ENCODE data around the gene TTC39A. TPM values are rescaled to one million over a fixed set of nuclear protein-coding genes. Genes with fewer than 3 reads are reported as not detected.

The TTC39A gene
- 10 to 100 TPM; 14.5 to 29.2 (median 23.5) TPM for total RNA-seq
- 10 to 100 TPM in 1 of 2 donors, 1 to 10 TPM in 1; 8.4 to 16.0 TPM for polyA plus RNA-seq
- long read RNA-seq, donor 1, partial matches to known transcripts = 5 of 30 reads
- long read RNA-seq, donor 1, other reads (novel, unspliced or antisense) = 25 of 30 reads
- long read RNA-seq, donor 2, partial matches to known transcripts = 9 of 62 reads
- long read RNA-seq, donor 2, other reads (novel, unspliced or antisense) = 52 of 62 reads
- long read RNA-seq, donor 3, partial matches to known transcripts = 4 of 32 reads
- long read RNA-seq, donor 3, other reads (novel, unspliced or antisense) = 26 of 32 reads

DNA sequence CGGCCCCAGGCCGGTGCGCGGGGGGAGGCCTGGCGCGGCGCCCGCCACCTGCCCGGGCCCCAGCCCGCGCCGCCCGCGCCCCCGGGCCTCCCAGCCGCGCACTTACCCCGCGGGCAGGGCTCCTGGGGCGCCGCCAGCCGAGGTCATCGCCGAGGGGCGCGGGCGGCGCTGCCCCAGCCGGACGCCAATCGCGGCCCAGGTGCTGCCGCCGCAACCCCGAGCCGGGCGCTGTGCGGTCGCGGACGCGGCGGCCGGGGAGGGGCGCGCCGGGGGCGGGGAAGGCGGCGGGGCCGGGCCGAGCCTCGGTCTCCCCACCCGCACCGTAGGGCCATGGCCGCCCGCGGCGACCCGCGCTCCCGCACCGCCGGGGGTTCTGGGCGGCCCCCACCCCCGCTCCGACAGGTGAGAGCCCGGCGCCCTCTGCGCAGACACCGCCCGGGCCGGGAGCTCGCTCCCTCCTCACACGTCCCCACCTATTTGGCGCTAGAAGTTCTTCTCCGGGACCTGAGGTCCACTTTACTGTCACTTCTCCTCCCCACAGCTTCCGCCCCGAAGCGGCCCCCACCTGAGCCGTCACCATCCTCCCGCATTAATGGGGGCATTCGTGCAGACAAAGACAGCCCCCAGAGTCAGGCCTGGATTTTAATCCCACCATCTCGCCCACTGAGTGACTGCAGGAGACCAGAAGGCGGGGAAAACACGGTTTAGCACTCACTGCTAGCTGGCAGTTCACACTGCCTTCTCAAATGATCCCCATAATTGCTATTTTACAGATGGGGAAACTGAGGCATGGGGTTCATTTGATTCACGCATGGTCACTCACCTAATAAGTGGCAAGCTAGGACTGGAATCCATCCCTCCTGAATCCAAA lies at the start of gene TTC39A:
Gene TTC39A (minus strand): TSS at position 232 of the 871 bp plus-strand sequence. CDS start 85 bp downstream, at position 147.
- no peaks in the 10 kb centered on the region for H3K36me3 ChIP-seq
- no peak for ATAC-seq
- TF ChIP-seq, protein P1, sequence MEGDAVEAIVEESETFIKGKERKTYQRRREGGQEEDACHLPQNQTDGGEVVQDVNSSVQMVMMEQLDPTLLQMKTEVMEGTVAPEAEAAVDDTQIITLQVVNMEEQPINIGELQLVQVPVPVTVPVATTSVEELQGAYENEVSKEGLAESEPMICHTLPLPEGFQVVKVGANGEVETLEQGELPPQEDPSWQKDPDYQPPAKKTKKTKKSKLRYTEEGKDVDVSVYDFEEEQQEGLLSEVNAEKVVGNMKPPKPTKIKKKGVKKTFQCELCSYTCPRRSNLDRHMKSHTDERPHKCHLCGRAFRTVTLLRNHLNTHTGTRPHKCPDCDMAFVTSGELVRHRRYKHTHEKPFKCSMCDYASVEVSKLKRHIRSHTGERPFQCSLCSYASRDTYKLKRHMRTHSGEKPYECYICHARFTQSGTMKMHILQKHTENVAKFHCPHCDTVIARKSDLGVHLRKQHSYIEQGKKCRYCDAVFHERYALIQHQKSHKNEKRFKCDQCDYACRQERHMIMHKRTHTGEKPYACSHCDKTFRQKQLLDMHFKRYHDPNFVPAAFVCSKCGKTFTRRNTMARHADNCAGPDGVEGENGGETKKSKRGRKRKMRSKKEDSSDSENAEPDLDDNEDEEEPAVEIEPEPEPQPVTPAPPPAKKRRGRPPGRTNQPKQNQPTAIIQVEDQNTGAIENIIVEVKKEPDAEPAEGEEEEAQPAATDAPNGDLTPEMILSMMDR (IDR thresholded peaks at IDR 0.05) = no peak
- no peak for TF ChIP-seq POLR2A (IDR thresholded peaks at IDR 0.05)
- peak within 1 kb of the TSS; percentile 16 to 69 (median 56) for H3K4me3 ChIP-seq
- H3K27me3 ChIP-seq = peaks cover 0 to 16% (median 0%) of the 10 kb centered on the region in 9 donors
- no peak for DNase-seq
- no peaks in the 10 kb centered on the region for H3K9me3 ChIP-seq
- intact Hi-C loops (cut with DNase I) = no loop called here
- peak within 1 kb of the TSS in 11 of 12 donors; percentile 32 to 90 (median 69) for H3K27ac ChIP-seq
- WGBS, 4 donors = 3 to 18% (median 6%) methylated on average over 11 to 87 of the region's 87 CpGs
- peaks cover 0 to 38% (median 12%) of the 10 kb centered on the region in 12 donors for H3K4me1 ChIP-seq

DNA sequence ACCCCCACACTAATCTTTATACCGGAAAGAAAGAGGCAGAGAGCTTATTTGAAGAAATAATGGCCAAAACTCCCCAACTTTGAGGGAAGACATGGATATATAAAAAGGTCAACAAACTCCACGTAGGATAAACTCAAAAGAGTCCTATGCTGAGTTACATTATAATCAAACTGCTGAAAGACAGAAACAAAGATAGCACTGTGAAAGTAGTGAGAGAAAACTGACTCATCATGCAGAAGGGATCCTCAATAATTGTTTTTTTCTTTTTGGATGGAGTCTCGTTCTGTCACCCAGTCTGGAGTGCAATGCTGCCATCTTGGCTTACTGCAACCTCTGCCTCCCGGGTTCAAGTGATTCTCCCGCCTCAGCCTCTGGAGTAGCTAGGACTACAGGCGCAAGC lies 48.5 kb upstream of the TTC39A start:
- H3K27me3 ChIP-seq = no peaks in the 10 kb centered on the region
- DNase-seq (no peak), ATAC-seq (no peak)
- peaks cover 0 to 13% (median 0%) of the 10 kb centered on the region in 12 donors for H3K9me3 ChIP-seq
- H3K4me3 ChIP-seq = no peak overlapping the region
- peaks cover 0 to 84% (median 63%) of the 10 kb centered on the region in 9 donors for H3K36me3 ChIP-seq
- H3K4me1 ChIP-seq = no peaks in the 10 kb centered on the region
- TF ChIP-seq, protein P1 (IDR thresholded peaks at IDR 0.05) = no peak
- TF ChIP-seq POLR2A (IDR thresholded peaks at IDR 0.05) = no peak
- WGBS, 4 donors = 91 to 94% (median 93%) methylated on average over 6 of the region's 6 CpGs
- no peak overlapping the region for H3K27ac ChIP-seq
- intact Hi-C loops (cut with DNase I) = no loop called here

DNA sequence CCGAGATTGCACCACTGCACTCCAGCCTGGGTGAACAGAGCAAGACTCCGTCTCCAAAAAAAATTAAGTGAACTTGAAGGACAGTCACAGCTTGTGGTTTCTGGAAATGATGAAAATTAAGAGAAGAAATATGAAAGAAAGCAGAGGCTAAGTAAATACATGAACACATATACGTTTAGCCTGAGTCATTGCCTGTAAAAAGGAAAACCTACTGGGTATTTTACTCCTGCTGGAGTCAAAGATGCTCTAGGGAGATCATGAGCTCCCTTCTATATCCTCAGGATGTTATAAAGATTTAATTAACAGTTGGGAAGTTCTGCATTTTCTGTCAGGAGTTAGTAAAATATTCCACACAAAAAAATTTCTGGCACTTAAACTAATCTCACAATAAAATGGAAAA lies 43.5 kb upstream of the TTC39A start:
- no peak overlapping the region for H3K27ac ChIP-seq
- ATAC-seq = no peak
- no peak for TF ChIP-seq POLR2A (IDR thresholded peaks at IDR 0.05)
- TF ChIP-seq, protein P1 (IDR thresholded peaks at IDR 0.05) = no peak
- H3K9me3 ChIP-seq = no peaks in the 10 kb centered on the region
- peaks cover 0 to 89% (median 75%) of the 10 kb centered on the region in 9 donors for H3K36me3 ChIP-seq
- no peak overlapping the region for H3K4me3 ChIP-seq
- H3K4me1 ChIP-seq = no peaks in the 10 kb centered on the region
- H3K27me3 ChIP-seq = no peaks in the 10 kb centered on the region
- no peak for DNase-seq
- 93 to 96% (median 94%) methylated on average over 3 of the region's 3 CpGs for WGBS, 4 donors
- intact Hi-C loops (cut with DNase I) = no loop called here

DNA sequence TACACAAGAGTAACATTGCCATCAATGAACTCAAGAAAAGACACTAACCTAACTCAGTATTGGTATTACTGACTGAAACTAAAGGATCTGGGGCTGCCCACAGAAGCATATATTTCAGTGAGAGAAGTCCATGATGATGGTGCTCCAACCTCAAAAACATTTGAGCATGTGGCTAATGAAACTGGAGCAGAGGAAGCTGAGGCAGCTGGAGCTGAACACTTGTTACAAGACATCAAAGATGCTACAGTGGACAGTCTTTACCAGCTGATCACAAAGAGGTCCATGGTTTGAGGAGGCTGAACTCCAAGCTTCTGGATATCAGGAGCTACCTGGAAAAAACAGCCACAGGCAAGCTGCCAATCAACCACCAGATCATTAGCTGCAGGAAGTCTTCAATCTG lies 42.2 kb upstream of the TTC39A start:
- TF ChIP-seq POLR2A (IDR thresholded peaks at IDR 0.05) = no peak
- TF ChIP-seq, protein P1 (IDR thresholded peaks at IDR 0.05) = no peak
- H3K36me3 ChIP-seq = peaks cover 0 to 92% (median 66%) of the 10 kb centered on the region in 9 donors
- H3K27ac ChIP-seq = no peak overlapping the region
- DNase-seq = no peak
- intact Hi-C loops (cut with DNase I) = no loop called here
- H3K27me3 ChIP-seq = no peaks in the 10 kb centered on the region
- no peak for ATAC-seq
- no peaks in the 10 kb centered on the region for H3K4me1 ChIP-seq
- H3K4me3 ChIP-seq = no peak overlapping the region
- no peaks in the 10 kb centered on the region for H3K9me3 ChIP-seq
